Gastrocnemius medialis (tissue), 4 donors: Measurements from ENCODE around the gene SNCAIP. TPM values are rescaled to one million over a fixed set of nuclear protein-coding genes. Genes with fewer than 3 reads are reported as not detected.

Source experiments
- ATAC-seq, 2 donors: fragments of 150-250 bp; one replicate each; pipeline ENCODE4 v1.9.1; 2016
- DNase-seq, 2 donors: peaks; one replicate each; pipeline ENCODE4 v3.0.0-alpha.2; 2019
- H3K27ac ChIP-seq, 4 donors: fragments of 200-600 bp; sonication (generic); 1 replicate in 1 of 4; 2 replicates in 3 of 4; pipeline ENCODE4 v1.5.1; 2016 to 2018; ENCODE audit warnings: mild to moderate bottlenecking in 2 of 4, moderate library complexity in 1 of 4
- H3K27me3 ChIP-seq, 3 donors: fragments of 200-600 bp; sonication (generic) in 2 of 3; 1 replicate in 1 of 3; 2 replicates in 2 of 3; pipeline versions ENCODE4 v1.5.1 to v1.6.0; 2016 to 2019; ENCODE audit warnings: mild to moderate bottlenecking in 1 of 3, moderate library complexity in 1 of 3
- H3K36me3 ChIP-seq, 2 donors: fragments of 200-600 bp; sonication (generic) in 1 of 2; one replicate each; pipeline ENCODE4 v1.5.1; 2017 to 2018
- H3K4me1 ChIP-seq, 2 donors: fragments of 200-600 bp; sonication (generic) in 1 of 2; one replicate each; pipeline ENCODE4 v1.5.1; 2016 to 2017; ENCODE audit warnings: mild to moderate bottlenecking in 2 of 2
- H3K4me3 ChIP-seq, 4 donors: fragments of 200-600 bp; sonication (generic) in 3 of 4; 1 replicate in 1 of 4; 2 replicates in 3 of 4; pipeline ENCODE4 v1.5.1; 2016 to 2019; ENCODE audit warnings: mild to moderate bottlenecking in 2 of 4
- H3K9me3 ChIP-seq, 3 donors: fragments of 200-600 bp; sonication (generic) in 2 of 3; 1 replicate in 1 of 3; 2 replicates in 2 of 3; pipeline ENCODE4 v1.5.1; 2016 to 2019
- POLR2A ChIP-seq, 2 donors: fragments of 450-650 bp; IDR thresholded peaks; one replicate each; pipeline ENCODE4 v1.6.1; 2017; ENCODE audit warnings: antibody characterized with exemption in 2 of 2, mild to moderate bottlenecking in 2 of 2, moderate library complexity in 2 of 2
- in situ Hi-C, 4 donors: fragments of 200-750 bp; cut with MboI; loops; one replicate each; pipeline versions ENCODE4 v1.15.0 to v1.8.0; 2017; ENCODE audit warnings: low sequenced_read_pairs in 4 of 4
- intact Hi-C: fragments of 100-400 bp; cut with DNase I; formaldehyde crosslinking; loops from one replicate; pipeline ENCODE4 v1.15.1; 2023; ENCODE audit warnings: low total_unique reads
- total RNA-seq, 4 donors: library from RNA; depleted of rRNA; stranded (reverse); fragments of >200 nt; gene quantifications; one replicate each; pipeline versions ENCODE4 v1.1.0 to v1.2.3, GENCODE V29; 2016
- TF ChIP-seq, protein P1 (sequence below), 5 experiments: fragments of 450-650 bp in 3 of 5; fragments of 200-600 bp in 2 of 5; sonication (generic) in 2 of 5; IDR thresholded peaks in 4 of 5; conservative IDR thresholded peaks in 1 of 5; 1 replicate in 4 of 5; 2 replicates in 1 of 5; pipeline ENCODE4 v1.5.1; 2016 to 2019; ENCODE audit warnings: antibody characterized with exemption in 5 of 5, mild to moderate bottlenecking in 3 of 5, moderate library complexity in 3 of 5

SNCAIP gene
- total RNA-seq, 4 donors from 2014 or later = 0.22 to 3.1 (median 0.53) TPM

DNA sequence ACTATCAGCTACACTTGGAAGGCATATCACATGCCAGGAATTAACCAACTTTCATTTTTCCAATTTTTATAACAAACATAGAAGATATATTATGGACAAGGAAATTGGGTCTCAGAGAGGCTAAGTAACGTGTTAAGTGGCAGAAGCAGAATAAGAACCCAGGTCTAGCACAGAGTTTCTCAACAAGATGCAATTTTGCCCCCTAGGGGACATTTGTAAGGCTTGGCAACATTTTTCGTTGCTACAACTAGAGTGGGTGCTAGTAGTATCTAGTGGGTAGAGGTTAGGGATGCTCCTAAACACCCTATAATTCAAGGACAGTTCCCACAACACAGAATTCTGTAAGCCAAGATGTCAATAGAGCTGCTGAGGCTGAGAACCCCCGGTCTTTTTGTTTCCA, 180.6 kb downstream of the SNCAIP start:
- H3K27me3 ChIP-seq = no peaks in the 10 kb centered on the region
- TF ChIP-seq, protein P1, sequence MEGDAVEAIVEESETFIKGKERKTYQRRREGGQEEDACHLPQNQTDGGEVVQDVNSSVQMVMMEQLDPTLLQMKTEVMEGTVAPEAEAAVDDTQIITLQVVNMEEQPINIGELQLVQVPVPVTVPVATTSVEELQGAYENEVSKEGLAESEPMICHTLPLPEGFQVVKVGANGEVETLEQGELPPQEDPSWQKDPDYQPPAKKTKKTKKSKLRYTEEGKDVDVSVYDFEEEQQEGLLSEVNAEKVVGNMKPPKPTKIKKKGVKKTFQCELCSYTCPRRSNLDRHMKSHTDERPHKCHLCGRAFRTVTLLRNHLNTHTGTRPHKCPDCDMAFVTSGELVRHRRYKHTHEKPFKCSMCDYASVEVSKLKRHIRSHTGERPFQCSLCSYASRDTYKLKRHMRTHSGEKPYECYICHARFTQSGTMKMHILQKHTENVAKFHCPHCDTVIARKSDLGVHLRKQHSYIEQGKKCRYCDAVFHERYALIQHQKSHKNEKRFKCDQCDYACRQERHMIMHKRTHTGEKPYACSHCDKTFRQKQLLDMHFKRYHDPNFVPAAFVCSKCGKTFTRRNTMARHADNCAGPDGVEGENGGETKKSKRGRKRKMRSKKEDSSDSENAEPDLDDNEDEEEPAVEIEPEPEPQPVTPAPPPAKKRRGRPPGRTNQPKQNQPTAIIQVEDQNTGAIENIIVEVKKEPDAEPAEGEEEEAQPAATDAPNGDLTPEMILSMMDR (IDR thresholded peaks at IDR 0.05 in 4 of 5, conservative IDR thresholded peaks at IDR 0.05 in 1 of 5) = no peak
- no peak for TF ChIP-seq POLR2A (IDR thresholded peaks at IDR 0.05)
- no peak overlapping the region for H3K27ac ChIP-seq
- H3K36me3 ChIP-seq = no peaks in the 10 kb centered on the region
- intact Hi-C loops (no loop called here), in situ Hi-C loops (no loop called here)
- no peaks in the 10 kb centered on the region for H3K4me1 ChIP-seq
- H3K9me3 ChIP-seq = no peaks in the 10 kb centered on the region
- ATAC-seq = no peak
- no peak overlapping the region for H3K4me3 ChIP-seq
- DNase-seq = no peak

DNA sequence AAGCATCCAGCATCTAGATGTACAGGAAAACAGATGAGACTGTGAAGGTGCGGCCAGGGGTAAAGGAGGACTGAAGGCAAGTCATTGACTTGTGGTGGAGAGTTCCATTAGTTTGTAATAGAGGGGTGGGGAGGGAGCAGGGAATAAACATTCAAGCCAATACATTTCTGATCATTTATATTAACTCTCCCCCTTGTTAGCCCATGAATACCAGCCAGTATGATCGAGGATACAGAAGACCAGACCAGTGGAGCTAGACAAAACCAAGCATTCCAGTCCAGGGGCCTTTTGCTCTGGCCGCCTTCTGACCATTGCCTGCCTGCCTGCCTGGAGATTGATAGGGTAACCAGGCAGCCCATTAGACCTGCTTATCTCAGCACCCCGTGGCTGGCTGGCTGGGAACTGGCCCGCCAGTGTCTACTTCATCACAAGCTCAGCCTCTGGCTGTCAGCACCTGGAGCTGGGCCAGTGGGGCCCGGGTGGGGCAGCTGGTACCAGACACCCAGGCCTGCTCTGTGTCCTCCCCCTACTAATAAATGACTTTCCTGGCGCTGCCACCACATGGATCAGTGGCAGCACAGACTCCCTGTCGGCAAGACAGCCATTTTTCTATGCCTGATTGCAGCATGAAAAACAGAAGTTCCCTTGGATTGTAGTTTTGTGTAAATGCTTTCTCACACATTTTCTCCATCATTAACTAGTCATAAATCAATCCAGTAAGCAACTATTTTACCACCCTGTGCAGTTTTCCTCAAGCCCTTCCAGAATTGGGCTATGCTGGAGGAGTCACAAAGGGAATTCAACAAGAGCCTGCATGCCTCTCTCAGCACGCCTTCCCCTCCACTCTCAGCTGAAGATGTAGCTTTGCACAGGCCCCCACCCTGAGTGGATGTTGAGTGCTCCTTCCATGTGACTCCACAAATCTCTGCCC, 181.3 kb downstream of the SNCAIP start:
- TF ChIP-seq, protein P1 (IDR thresholded peaks at IDR 0.05 in 4 of 5, conservative IDR thresholded peaks at IDR 0.05 in 1 of 5) = no peak
- no peak for TF ChIP-seq POLR2A (IDR thresholded peaks at IDR 0.05)
- DNase-seq (no peak), ATAC-seq (no peak)
- in situ Hi-C loops = no loop called here
- no peaks in the 10 kb centered on the region for H3K36me3 ChIP-seq
- no peak overlapping the region for H3K27ac ChIP-seq
- H3K4me1 ChIP-seq = no peaks in the 10 kb centered on the region
- no peaks in the 10 kb centered on the region for H3K9me3 ChIP-seq
- intact Hi-C loops = no loop called here
- H3K27me3 ChIP-seq = no peaks in the 10 kb centered on the region
- H3K4me3 ChIP-seq = no peak overlapping the region

DNA sequence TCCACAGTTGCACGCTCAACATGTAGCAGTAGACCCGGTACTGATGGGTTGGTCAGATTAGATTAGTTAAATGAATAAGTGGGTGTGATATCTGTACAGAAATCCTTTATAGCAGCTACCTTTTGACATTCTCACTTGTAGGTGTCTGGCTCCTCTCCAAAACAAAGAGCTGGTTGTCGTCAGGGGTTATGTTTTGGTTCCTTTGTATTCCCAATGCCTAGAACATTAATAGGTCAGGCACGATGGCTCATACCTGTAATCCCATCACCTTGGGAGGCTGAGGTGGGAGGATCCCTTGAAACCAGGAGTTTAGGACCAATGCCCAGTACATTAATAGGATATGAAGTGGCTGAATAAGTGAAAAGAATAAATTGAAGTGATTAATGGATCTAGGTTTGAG, 182.1 kb downstream of the SNCAIP start:
- Histone ChIP-seq H3K27me3 (no peaks in the 10 kb centered on the region), H3K4me3 (no peak overlapping the region), H3K27ac (no peak overlapping the region), H3K9me3 (no peaks in the 10 kb centered on the region), H3K4me1 (no peaks in the 10 kb centered on the region), H3K36me3 (no peaks in the 10 kb centered on the region)
- no peak for TF ChIP-seq POLR2A (IDR thresholded peaks at IDR 0.05)
- TF ChIP-seq, protein P1 (IDR thresholded peaks at IDR 0.05 in 4 of 5, conservative IDR thresholded peaks at IDR 0.05 in 1 of 5) = no peak
- ATAC-seq (no peak), DNase-seq (no peak)
- in situ Hi-C loops = no loop called here
- intact Hi-C loops = no loop called here

DNA sequence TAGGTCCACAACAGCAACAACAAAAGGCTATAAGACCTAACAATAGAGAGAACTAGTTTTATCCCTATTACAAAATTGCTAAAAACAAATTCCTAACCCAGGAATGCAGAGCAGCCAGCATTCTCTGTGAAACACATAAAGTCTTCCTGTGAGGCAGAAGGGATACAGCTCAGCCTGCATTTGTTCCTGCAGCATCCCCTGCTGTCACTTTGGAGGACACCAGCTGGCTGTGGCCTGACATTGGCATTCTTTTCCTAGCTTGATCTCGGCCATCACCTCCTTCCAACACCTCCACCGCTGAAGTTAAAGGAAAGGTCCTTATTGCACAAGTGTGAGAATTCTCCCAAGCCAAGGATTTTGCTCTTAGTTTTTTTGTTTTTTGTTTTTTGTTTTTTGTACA, 186.1 kb downstream of the SNCAIP start:
- no peak overlapping the region for H3K4me3 ChIP-seq
- no peak for ATAC-seq
- intact Hi-C loops (no loop called here), in situ Hi-C loops (no loop called here)
- H3K9me3 ChIP-seq = no peaks in the 10 kb centered on the region
- no peak for TF ChIP-seq POLR2A (IDR thresholded peaks at IDR 0.05)
- TF ChIP-seq, protein P1 (IDR thresholded peaks at IDR 0.05 in 4 of 5, conservative IDR thresholded peaks at IDR 0.05 in 1 of 5) = no peak
- no peaks in the 10 kb centered on the region for H3K36me3 ChIP-seq
- no peak for DNase-seq
- H3K27me3 ChIP-seq = no peaks in the 10 kb centered on the region
- H3K27ac ChIP-seq = no peak overlapping the region
- H3K4me1 ChIP-seq = no peaks in the 10 kb centered on the region
